ENCODE measurements around the gene JAK1.

- TF ChIP-seq CTCF (IDR thresholded peaks at IDR 0.05) (no peak), POLR2A (IDR thresholded peaks at IDR 0.05) (no peak)
Measured at GRCh38 chr1:64934115-64934877, 32.1 kb downstream of the JAK1 start.
